Globus pallidus (tissue), 1 donor: ENCODE measurements around the gene DKK3.

ENCODE experiments used
- DNase-seq: peaks from one replicate; pipeline ENCODE4 v3.0.0-alpha.2; 2015; ENCODE audit warnings: low spot score

DKK3 gene

GRCh38 chr11:12003815-12004214, 4.6 kb downstream of the DKK3 start:
- DNase-seq: no peak

GRCh38 chr11:12003336-12003735, 5.1 kb downstream of the DKK3 start:
- DNase-seq: no peak

- no peak for DNase-seq
These were observed 7.2 kb downstream of the DKK3 start for GRCh38 chr11:12001186-12001585.

GRCh38 chr11:11998091-11998781, 10.2 kb downstream of the DKK3 start:
- DNase-seq: no peak

- DNase-seq: no peak
These were observed 11.4 kb downstream of the DKK3 start for GRCh38 chr11:11997049-11997322.

GRCh38 chr11:11996321-11997048, 11.9 kb downstream of the DKK3 start:
- DNase-seq: no peak

- no peak for DNase-seq
These were observed 12.8 kb downstream of the DKK3 start for GRCh38 chr11:11995601-11996000.

DNA sequence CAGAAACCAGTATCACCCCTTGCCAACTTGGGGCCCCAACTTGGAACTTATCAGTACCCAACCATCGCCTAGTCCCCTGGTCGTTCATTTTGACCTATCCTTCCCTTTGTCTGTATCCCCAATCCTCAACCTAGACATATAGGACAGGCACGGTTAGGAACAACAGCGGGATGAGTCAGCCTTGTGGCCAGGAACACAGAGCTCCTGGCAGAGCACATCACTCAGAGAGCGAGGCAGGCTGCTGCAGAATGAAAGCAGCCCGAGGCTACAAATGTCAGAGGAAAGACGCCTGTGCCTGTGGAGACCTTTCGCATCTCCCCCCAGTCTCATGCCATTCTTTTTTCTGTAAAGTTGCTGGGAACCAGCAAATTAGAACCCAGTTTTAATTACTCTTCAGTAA, 14.6 kb downstream of the DKK3 start:
- peak; percentile 57 for DNase-seq

DNA sequence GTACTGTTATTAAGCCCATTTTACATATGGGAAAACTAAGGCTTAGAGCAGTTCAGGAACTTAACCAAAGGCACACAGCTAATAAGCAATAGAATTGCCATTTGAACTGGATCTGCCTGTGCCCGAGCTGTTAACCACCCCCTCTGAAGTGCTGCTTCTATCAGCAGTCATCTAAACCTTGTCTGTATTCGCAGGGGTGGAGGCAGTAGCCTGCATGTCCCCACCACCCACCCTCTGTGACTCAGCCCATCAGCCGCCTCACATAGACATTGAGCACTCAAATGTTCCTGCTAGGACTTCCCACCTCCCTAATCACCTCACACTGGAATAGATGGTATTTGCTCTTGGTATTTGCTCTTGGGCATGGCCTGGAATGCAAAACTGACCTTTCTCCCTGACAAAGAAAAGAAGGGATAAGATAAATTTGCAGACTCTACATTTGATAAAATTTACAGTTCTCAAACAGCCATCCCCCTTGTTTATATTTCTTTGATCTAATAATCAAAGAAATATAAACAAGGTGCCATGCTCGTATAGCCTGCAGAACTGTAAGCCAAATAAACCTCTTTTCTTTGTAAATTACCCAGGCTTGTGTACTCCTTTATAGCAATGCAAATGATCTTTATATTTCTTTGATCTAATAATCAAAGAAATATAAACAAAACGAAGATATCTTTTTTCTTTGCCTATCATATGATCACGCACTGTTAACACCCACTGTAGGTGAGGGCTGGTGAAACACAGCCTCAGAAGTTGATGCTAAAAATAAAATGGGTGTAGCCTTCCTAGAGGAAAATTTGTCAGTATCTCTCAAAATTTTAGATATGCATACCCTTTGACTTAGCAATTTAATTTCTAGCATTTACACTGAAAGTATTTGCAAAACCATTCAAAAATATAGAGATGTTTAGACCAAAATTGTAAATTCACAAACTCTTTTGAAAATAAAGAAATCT, 15.9 kb downstream of the DKK3 start:
- DNase-seq: no peak

DNA sequence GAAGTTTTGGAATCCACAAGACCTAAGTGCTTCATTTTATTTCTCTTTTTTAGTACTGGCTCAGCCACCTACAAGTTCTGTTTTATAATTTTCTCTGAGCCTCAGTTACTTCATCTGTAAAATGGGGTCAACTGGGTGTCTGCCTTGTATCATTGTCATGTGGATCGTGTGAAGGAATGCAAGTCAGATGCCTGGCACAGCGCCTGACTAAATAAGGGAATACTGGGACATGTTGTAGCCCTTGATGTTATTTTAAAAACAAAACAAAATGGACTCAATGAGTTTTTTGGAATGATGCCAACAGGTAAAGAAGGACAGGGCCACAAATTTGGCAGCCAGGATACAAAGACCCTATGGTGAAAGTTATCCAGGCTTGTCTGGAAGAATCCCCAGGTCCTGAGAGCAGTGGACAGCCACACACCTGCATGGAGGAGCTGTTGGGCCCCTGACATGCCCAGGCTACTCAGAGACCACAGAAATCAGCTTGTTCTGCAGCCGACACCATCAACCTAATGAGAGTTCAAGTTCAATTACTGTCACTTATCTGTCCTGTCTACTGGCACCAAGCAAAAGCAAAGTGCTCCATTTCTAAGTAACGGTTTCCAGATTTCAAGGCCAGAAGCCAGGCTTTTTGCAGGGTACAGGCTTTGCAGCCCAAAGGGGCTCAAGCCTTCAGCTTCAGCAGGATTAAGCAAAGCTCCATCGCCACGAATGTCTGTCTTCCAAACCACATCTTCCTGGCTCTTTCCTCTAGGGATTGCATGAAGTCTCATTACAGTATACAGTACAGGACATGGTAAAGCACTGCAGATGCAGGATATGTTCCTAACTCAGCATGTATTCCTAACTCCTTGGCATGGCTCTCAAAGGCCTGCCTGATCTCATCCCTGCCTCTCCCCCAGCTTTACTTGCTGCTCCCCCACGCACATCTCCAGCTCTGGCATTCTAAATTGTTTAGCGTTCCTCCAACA, 18.4 kb downstream of the DKK3 start:
- DNase-seq: no peak

GRCh38 chr11:11988681-11989261, 19.7 kb downstream of the DKK3 start:
- no peak for DNase-seq

DNA sequence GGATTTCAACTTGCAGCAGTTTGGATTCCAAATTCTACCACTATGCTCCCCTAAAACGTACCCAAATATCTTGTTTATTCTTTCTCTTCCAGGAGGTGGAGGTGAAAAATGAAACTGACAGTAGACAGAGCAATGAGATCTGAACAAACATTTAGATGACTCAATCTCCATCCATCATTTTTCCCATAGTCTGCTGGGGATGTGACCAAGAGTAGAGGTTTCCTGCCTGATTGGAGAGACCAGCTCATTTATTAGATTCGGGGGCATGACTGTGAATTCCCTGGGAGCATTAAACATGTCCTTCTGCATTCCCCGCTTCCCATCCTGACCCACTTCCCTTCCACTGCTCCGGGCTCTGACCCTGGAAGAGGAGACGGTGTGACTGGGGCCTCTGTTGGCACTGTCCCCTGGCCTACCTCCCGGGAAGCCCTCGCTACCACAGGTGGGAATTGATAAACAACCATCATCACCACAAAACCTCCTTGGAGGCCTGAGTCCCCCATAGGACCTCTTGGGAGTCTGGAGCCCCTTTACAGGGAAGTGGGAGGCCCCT, 20.3 kb downstream of the DKK3 start:
- no peak for DNase-seq

DNA sequence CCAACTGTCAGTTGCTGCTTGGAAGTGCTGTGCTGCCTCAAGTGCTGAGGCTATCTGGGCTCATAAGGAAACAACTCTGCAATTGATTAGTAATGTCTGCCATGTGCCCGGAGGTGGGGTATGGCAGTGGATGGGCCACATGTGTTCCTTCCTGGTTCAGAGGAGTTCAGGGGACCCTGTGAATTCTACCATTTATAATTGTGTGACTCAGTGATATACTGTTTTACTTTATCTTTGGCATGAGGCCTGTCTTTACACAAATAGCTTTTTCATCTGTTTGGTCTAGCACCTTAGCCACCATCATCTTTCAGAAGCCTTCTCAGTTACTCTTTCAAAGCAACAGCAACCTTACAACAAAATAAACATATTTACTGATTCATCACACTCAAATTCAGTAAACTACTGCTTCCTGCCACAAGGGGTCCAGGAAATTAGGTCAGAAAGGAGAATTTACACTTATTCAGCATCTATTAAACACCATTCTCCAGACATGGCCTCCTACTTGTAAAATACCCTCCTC, 20.9 kb downstream of the DKK3 start:
- no peak for DNase-seq

- DNase-seq: no peak
These were observed 22.2 kb downstream of the DKK3 start for GRCh38 chr11:11985954-11986949.

DNA sequence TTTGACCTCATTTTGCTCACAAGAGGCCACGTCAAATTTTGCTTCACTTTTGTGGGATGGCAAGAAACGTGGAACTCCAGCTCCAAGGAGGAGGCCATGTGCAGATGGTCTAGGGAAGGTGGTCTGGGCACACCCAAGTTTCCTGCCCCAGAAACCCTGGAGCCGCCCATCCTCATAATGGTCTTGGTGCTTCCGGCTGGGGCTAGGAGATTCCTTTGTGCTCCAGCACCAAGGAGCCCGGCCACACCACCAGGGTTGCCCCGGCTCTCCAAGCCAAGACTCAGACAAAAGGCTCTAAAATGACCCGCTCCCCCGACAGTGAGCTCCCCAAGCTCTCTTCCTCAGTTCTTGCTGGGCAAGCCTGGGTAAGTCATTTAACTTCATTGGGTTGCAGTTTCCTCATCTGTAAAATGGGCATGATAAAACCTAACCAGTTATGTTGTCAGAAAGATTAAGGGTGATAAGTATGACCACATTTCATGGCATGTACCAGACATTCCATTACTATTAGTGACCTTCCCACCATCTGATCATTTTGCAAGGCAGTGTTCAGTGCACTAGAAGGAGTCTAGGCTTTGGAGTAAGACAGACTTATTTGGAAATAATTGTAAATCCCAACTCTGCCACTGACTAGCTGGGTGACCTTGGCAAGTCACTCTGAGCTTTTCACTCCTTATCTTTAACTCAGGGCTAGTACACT, 23.3 kb downstream of the DKK3 start:
- DNase-seq: no peak

GRCh38 chr11:11984563-11984962, 23.9 kb downstream of the DKK3 start:
- DNase-seq: no peak

DNA sequence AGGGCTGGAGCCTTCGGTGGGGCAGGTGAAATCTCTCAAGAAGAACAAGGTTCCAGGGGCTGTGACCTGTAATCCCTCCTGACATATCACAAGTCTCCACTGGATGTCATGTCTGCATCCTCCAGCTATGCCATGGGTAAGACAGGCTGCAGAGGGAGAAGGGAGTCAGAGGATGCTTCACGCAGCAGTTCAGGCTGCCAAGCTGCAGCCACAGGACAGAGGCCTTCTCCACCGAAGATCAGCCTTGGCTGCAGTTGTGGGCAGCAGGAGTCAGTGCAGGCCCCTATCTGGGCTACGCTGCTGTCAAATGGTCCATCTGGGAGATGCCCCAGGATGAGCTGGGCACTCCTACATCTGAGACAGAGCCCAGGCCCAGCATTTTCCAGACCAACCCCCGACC, 25.0 kb downstream of the DKK3 start:
- no peak for DNase-seq

GRCh38 chr11:11982975-11983374, 25.5 kb downstream of the DKK3 start:
- DNase-seq: no peak

- no peak for DNase-seq
These were observed 26.0 kb downstream of the DKK3 start for GRCh38 chr11:11982461-11982860.
